Thymus (tissue), 11 donors: Measurements from ENCODE around the gene BRINP1. TPM values are rescaled to one million over a fixed set of nuclear protein-coding genes. Genes with fewer than 3 reads are reported as not detected.

Source experiments
- DNase-seq, 9 donors: peaks; one replicate each; pipeline ENCODE4 v3.0.0-alpha.2; 2013; ENCODE audit warnings: low spot score in 9 of 9, low read depth in 6 of 9, missing footprints in 1 of 9
- H3K27ac ChIP-seq, 2 donors: one replicate each; pipeline ENCODE4 v1.5.1; 2013; ENCODE audit warnings: control low read depth in 1 of 2, low read depth in 1 of 2, low read length in 1 of 2, mild to moderate bottlenecking in 1 of 2, moderate library complexity in 1 of 2
- H3K27me3 ChIP-seq, 2 donors: one replicate each; pipeline ENCODE4 v1.5.1; 2013; ENCODE audit warnings: low read length in 1 of 2; ENCODE audit not compliant: control insufficient read depth in 2 of 2, insufficient read depth in 1 of 2
- H3K36me3 ChIP-seq, 2 donors: one replicate each; pipeline ENCODE4 v1.5.1; 2013; ENCODE audit warnings: low read length in 1 of 2, mild to moderate bottlenecking in 1 of 2, moderate library complexity in 1 of 2; ENCODE audit not compliant: control insufficient read depth in 2 of 2, insufficient read depth in 2 of 2
- H3K4me1 ChIP-seq, 2 donors: one replicate each; pipeline ENCODE4 v1.5.1; 2013; ENCODE audit warnings: low read length in 2 of 2; ENCODE audit not compliant: control insufficient read depth in 2 of 2, insufficient read depth in 2 of 2
- H3K4me3 ChIP-seq, 2 donors: one replicate each; pipeline ENCODE4 v1.5.1; 2013; ENCODE audit warnings: low read length in 2 of 2, control low read depth in 1 of 2, mild to moderate bottlenecking in 1 of 2
- H3K9me3 ChIP-seq, 2 donors: one replicate each; pipeline ENCODE4 v1.5.1; 2013; ENCODE audit warnings: low read length in 1 of 2, mild to moderate bottlenecking in 1 of 2; ENCODE audit not compliant: control insufficient read depth in 2 of 2, insufficient read depth in 1 of 2
- WGBS: extraction: QIAGEN DNeasy Blood & Tissue Kit; methylation state at CpG from one replicate; pipeline ENCODE4 v1.1.7; 2013; 5-methylcytosine and 5-hydroxymethylcytosine counted together
- polyA plus RNA-seq: library from polyadenylated mRNA; stranded (reverse); fragments of 200-250 nt; gene quantifications from one replicate; pipeline ENCODE4 v1.2.3, GENCODE V29; 2013
- total RNA-seq: library from RNA; stranded (reverse); fragments of 120-200 nt; gene quantifications from one replicate; pipeline ENCODE4 v1.2.4, GENCODE V29; 2013
- donor health status: healthy.

The BRINP1 gene
- total and polyA plus RNA-seq, 2 donors = 1.2 to 5.6 TPM

GRCh38 chr9:119318371-119318770, 50.9 kb downstream of the BRINP1 start:
- no peaks in the 10 kb centered on the region for H3K27me3 ChIP-seq

GRCh38 chr9:119313846-119314245, 55.4 kb downstream of the BRINP1 start:
- WGBS = 94% methylated on average over 4 of the region's 4 CpGs
- Histone ChIP-seq H3K9me3 (no peaks in the 10 kb centered on the region), H3K27ac (no peak overlapping the region), H3K4me1 (no peaks in the 10 kb centered on the region), H3K4me3 (no peak overlapping the region), H3K36me3 (no peaks in the 10 kb centered on the region), H3K27me3 (no peaks in the 10 kb centered on the region)
- DNase-seq = no peak

More at GRCh38 chr9:119318371-119318770, 50.9 kb downstream of the BRINP1 start:
- no peak overlapping the region for H3K27ac ChIP-seq
- no peak for DNase-seq
- H3K4me3 ChIP-seq = no peak overlapping the region
- no peaks in the 10 kb centered on the region for H3K4me1 ChIP-seq
- H3K9me3 ChIP-seq = no peaks in the 10 kb centered on the region
- H3K36me3 ChIP-seq = no peaks in the 10 kb centered on the region
- WGBS = 55% methylated on average over 4 of the region's 4 CpGs

GRCh38 chr9:119310741-119311140, 58.5 kb downstream of the BRINP1 start:
- Histone ChIP-seq H3K4me1 (no peaks in the 10 kb centered on the region), H3K36me3 (no peaks in the 10 kb centered on the region), H3K9me3 (no peaks in the 10 kb centered on the region), H3K4me3 (no peak overlapping the region), H3K27me3 (no peaks in the 10 kb centered on the region), H3K27ac (no peak overlapping the region)
- no peak for DNase-seq
- whole genome bisulfite sequencing = 56% methylated on average over 5 of the region's 5 CpGs

GRCh38 chr9:119307471-119307870, 61.8 kb downstream of the BRINP1 start:
- WGBS = 92% methylated on average over 5 of the region's 5 CpGs

GRCh38 chr9:119304555-119304954, 64.7 kb downstream of the BRINP1 start:
- 81% methylated on average over 3 of the region's 3 CpGs for WGBS
- H3K36me3 ChIP-seq = no peaks in the 10 kb centered on the region

More at GRCh38 chr9:119307471-119307870, 61.8 kb downstream of the BRINP1 start:
- H3K27ac ChIP-seq = no peak overlapping the region
- no peak for DNase-seq
- no peaks in the 10 kb centered on the region for H3K36me3 ChIP-seq
- no peaks in the 10 kb centered on the region for H3K27me3 ChIP-seq
- no peaks in the 10 kb centered on the region for H3K4me1 ChIP-seq
- H3K9me3 ChIP-seq = no peaks in the 10 kb centered on the region
- H3K4me3 ChIP-seq = no peak overlapping the region

GRCh38 chr9:119302988-119303698, 66.1 kb downstream of the BRINP1 start:
- no peak for DNase-seq
- Histone ChIP-seq H3K9me3 (no peaks in the 10 kb centered on the region), H3K4me3 (no peak overlapping the region), H3K4me1 (no peaks in the 10 kb centered on the region), H3K27me3 (no peaks in the 10 kb centered on the region), H3K27ac (no peak overlapping the region), H3K36me3 (no peaks in the 10 kb centered on the region)
- WGBS = 96% methylated on average over 13 of the region's 13 CpGs

More at GRCh38 chr9:119304555-119304954, 64.7 kb downstream of the BRINP1 start:
- no peaks in the 10 kb centered on the region for H3K27me3 ChIP-seq
- no peaks in the 10 kb centered on the region for H3K4me1 ChIP-seq
- H3K9me3 ChIP-seq = no peaks in the 10 kb centered on the region
- no peak for DNase-seq
- no peak overlapping the region for H3K27ac ChIP-seq
- H3K4me3 ChIP-seq = no peak overlapping the region

GRCh38 chr9:119298076-119298853, 71.0 kb downstream of the BRINP1 start:
- no peaks in the 10 kb centered on the region for H3K36me3 ChIP-seq
- no peaks in the 10 kb centered on the region for H3K27me3 ChIP-seq
- no peaks in the 10 kb centered on the region for H3K4me1 ChIP-seq
- no peaks in the 10 kb centered on the region for H3K9me3 ChIP-seq
- H3K4me3 ChIP-seq = no peak overlapping the region
- DNase-seq = no peak
- WGBS = 55% methylated on average over 3 of the region's 3 CpGs
- no peak overlapping the region for H3K27ac ChIP-seq

- no peaks in the 10 kb centered on the region for H3K9me3 ChIP-seq
- WGBS = 42% methylated on average over 1 of the region's 1 CpG
- H3K36me3 ChIP-seq = no peaks in the 10 kb centered on the region
- no peaks in the 10 kb centered on the region for H3K4me1 ChIP-seq
- no peak for DNase-seq
- H3K27ac ChIP-seq = no peak overlapping the region
- H3K27me3 ChIP-seq = no peaks in the 10 kb centered on the region
- no peak overlapping the region for H3K4me3 ChIP-seq
These were observed 77.7 kb downstream of the BRINP1 start for GRCh38 chr9:119291554-119291953.

- 34% methylated on average over 3 of the region's 3 CpGs for WGBS
- Histone ChIP-seq H3K27ac (no peak overlapping the region), H3K9me3 (no peaks in the 10 kb centered on the region), H3K4me3 (no peak overlapping the region), H3K4me1 (no peaks in the 10 kb centered on the region), H3K27me3 (no peaks in the 10 kb centered on the region), H3K36me3 (no peaks in the 10 kb centered on the region)
- DNase-seq = peak in 6 of 9 donors; percentile 1 to 35 (median 8)
These were observed 79.3 kb downstream of the BRINP1 start for GRCh38 chr9:119289740-119290433.
